Fibroblast of villous mesenchyme (primary cell): ENCODE results near the gene STARD7. TPM values are rescaled to one million over a fixed set of nuclear protein-coding genes. Genes with fewer than 3 reads are reported as not detected.

ENCODE experiments used
- DNase-seq: peaks from one replicate; pipeline ENCODE4 v3.0.0-alpha.2; 2010; ENCODE audit warnings: low read depth
- H3K4me3 ChIP-seq: 2 replicates; pipeline ENCODE4 v1.5.1; 2011; ENCODE audit warnings: low read depth, mild to moderate bottlenecking, low read length
- total RNA-seq: library from RNA; depleted of rRNA; stranded (reverse); fragments of >200 nt; gene quantifications from 2 replicates; pipeline ENCODE4 v1.2.3, GENCODE V29; 2012
- TF ChIP-seq, protein P1 (sequence below): IDR thresholded peaks from 2 replicates; pipeline ENCODE4 v1.5.1; 2012; ENCODE audit warnings: low read depth, mild to moderate bottlenecking, low read length; ENCODE audit not compliant: insufficient read depth

STARD7 gene
- total RNA-seq, 1 donor: 209 TPM

GRCh38 chr2:96245609-96246390 lies 37.2 kb upstream of the STARD7 start:
- TF ChIP-seq, protein P1, sequence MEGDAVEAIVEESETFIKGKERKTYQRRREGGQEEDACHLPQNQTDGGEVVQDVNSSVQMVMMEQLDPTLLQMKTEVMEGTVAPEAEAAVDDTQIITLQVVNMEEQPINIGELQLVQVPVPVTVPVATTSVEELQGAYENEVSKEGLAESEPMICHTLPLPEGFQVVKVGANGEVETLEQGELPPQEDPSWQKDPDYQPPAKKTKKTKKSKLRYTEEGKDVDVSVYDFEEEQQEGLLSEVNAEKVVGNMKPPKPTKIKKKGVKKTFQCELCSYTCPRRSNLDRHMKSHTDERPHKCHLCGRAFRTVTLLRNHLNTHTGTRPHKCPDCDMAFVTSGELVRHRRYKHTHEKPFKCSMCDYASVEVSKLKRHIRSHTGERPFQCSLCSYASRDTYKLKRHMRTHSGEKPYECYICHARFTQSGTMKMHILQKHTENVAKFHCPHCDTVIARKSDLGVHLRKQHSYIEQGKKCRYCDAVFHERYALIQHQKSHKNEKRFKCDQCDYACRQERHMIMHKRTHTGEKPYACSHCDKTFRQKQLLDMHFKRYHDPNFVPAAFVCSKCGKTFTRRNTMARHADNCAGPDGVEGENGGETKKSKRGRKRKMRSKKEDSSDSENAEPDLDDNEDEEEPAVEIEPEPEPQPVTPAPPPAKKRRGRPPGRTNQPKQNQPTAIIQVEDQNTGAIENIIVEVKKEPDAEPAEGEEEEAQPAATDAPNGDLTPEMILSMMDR: no peak
- DNase-seq: no peak
- H3K4me3 ChIP-seq: no peak overlapping the region

- TF ChIP-seq, protein P1: no peak
- no peak for DNase-seq
- no peak overlapping the region for H3K4me3 ChIP-seq
Measured at GRCh38 chr2:96243843-96244242, 35.2 kb upstream of the STARD7 start.

GRCh38 chr2:96241900-96242611 lies 33.4 kb upstream of the STARD7 start:
- TF ChIP-seq, protein P1: no peak
- peak; percentile 62 for DNase-seq
- H3K4me3 ChIP-seq: no peak overlapping the region

- no peak for DNase-seq
- H3K4me3 ChIP-seq: no peak overlapping the region
- TF ChIP-seq, protein P1: no peak
Measured at GRCh38 chr2:96241227-96241626, 32.6 kb upstream of the STARD7 start.

- DNase-seq: no peak
- TF ChIP-seq, protein P1: no peak
- no peak overlapping the region for H3K4me3 ChIP-seq
Measured at GRCh38 chr2:96240341-96241038, 31.9 kb upstream of the STARD7 start.

DNA sequence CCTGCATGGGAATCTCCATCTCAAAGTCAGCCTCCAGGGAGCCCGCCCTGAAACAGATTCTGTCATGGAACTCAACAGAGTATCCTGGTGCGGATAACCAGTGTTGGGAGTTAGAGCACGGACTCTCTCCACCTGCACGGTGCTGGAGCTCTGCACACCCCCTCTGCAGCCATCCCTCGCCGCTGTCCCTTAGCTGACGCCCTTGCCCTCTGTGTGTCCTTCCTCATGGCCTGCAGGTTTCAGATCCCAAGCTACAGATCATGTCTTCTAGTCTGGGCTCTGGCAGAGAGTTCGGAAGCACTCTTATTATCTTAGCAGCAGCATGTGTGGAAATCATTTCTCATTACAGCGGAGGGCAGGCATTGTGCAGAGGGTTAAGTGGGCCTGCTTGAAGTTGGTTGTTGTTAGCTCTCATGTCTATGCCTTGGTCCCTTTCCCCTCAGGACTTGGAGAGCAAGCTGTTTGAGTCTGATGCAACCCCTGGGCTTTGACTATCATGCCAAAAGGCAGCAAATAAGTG lies 31.2 kb upstream of the STARD7 start:
- no peak overlapping the region for H3K4me3 ChIP-seq
- TF ChIP-seq, protein P1: no peak
- no peak for DNase-seq
